Astrocyte (in vitro differentiated cells and primary cell): ENCODE measurements around the gene TWF2.

Source experiments
- EZH2 ChIP-seq: IDR thresholded peaks from 2 replicates; pipeline ENCODE4 v1.6.1; 2012; ENCODE audit warnings: mild to moderate bottlenecking, low read length, inconsistent platforms; ENCODE audit not compliant: insufficient read depth
- TF ChIP-seq, protein P1 (sequence below): IDR thresholded peaks from 2 replicates; pipeline ENCODE4 v1.5.1; 2011; ENCODE audit warnings: low read depth, mild to moderate bottlenecking, inconsistent platforms, low read length, moderate library complexity; ENCODE audit not compliant: insufficient read depth

DNA sequence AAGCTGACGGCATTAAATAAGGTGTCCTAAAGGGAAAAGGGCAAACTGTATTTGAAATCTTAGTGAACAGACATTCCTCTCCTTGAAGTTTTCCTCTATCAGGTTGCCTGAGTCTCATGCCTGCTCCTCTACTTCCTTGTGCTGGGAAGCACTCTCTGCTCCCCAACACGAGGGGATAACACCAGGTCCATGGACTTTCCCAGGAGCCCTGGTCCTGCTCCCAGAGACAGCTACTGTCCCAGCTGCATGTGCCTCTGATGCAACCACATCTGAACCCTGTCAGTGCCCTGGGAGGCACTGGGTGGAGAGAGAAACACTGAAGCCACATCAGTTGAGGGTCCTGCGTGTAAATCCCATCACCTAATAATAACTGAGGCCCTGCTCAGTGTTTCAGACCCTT is 20.9 kb downstream of the TWF2 start:
- TF ChIP-seq, protein P1, sequence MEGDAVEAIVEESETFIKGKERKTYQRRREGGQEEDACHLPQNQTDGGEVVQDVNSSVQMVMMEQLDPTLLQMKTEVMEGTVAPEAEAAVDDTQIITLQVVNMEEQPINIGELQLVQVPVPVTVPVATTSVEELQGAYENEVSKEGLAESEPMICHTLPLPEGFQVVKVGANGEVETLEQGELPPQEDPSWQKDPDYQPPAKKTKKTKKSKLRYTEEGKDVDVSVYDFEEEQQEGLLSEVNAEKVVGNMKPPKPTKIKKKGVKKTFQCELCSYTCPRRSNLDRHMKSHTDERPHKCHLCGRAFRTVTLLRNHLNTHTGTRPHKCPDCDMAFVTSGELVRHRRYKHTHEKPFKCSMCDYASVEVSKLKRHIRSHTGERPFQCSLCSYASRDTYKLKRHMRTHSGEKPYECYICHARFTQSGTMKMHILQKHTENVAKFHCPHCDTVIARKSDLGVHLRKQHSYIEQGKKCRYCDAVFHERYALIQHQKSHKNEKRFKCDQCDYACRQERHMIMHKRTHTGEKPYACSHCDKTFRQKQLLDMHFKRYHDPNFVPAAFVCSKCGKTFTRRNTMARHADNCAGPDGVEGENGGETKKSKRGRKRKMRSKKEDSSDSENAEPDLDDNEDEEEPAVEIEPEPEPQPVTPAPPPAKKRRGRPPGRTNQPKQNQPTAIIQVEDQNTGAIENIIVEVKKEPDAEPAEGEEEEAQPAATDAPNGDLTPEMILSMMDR = no peak
- TF ChIP-seq EZH2 = no peak
